B cell (primary cell): ENCODE data around the gene COG2.

Experiments used
- EZH2 ChIP-seq: IDR thresholded peaks from 2 replicates; pipeline ENCODE4 v1.6.1; 2012; ENCODE audit warnings: borderline replicate concordance, low read depth, mild to moderate bottlenecking, moderate library complexity, low read length; ENCODE audit not compliant: insufficient read depth, poor library complexity, severe bottlenecking
- TF ChIP-seq, protein P1 (sequence below): fragments of 200-600 bp; IDR thresholded peaks from one replicate; pipeline ENCODE4 v1.8.0; 2022; ENCODE audit warnings: antibody characterized with exemption, mild to moderate bottlenecking

DNA sequence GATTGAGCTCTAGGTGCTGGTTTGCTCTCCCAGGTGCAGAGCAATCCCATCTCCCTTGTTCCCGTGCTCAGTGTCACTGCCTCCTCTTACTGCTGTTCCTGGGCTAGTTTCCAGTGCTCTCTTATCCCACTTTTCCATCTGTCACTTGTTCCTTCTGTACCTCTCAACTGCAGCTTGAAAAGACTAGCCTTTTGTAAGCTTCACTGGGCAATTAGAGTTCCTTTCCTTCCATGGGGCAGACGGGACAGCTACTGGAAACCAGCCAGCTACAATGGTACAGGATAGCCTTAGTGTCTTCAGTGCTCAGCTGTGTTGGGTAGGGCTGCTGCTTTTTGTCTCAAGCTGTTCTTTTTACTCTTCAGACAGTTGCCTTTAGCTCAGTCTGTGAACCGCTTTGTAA is 40.0 kb downstream of the COG2 start:
- TF ChIP-seq, protein P1, sequence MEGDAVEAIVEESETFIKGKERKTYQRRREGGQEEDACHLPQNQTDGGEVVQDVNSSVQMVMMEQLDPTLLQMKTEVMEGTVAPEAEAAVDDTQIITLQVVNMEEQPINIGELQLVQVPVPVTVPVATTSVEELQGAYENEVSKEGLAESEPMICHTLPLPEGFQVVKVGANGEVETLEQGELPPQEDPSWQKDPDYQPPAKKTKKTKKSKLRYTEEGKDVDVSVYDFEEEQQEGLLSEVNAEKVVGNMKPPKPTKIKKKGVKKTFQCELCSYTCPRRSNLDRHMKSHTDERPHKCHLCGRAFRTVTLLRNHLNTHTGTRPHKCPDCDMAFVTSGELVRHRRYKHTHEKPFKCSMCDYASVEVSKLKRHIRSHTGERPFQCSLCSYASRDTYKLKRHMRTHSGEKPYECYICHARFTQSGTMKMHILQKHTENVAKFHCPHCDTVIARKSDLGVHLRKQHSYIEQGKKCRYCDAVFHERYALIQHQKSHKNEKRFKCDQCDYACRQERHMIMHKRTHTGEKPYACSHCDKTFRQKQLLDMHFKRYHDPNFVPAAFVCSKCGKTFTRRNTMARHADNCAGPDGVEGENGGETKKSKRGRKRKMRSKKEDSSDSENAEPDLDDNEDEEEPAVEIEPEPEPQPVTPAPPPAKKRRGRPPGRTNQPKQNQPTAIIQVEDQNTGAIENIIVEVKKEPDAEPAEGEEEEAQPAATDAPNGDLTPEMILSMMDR = no peak
- TF ChIP-seq EZH2 = no peak
